ENCODE data around the gene UST.

DNA sequence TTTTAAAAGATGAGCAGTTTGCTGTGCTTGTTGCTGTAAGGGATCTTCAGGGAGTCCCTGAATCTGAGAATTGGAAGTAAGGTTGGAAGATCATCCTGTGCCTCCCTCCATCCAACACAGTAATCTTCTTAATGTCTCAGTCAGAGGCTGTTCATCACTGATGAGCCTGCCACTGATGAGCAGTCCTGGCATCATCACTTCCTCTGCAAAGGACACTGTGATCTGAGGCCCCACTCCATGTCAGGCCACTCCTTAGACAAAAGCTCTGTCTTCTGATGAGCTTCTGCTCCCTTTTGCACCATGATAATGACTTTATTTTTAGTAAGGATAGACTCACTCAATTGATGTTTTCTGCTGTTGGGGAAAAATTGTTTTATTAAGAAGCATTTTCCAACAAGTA, 121.0 kb downstream of the UST start:
- TF ChIP-seq, protein P1, sequence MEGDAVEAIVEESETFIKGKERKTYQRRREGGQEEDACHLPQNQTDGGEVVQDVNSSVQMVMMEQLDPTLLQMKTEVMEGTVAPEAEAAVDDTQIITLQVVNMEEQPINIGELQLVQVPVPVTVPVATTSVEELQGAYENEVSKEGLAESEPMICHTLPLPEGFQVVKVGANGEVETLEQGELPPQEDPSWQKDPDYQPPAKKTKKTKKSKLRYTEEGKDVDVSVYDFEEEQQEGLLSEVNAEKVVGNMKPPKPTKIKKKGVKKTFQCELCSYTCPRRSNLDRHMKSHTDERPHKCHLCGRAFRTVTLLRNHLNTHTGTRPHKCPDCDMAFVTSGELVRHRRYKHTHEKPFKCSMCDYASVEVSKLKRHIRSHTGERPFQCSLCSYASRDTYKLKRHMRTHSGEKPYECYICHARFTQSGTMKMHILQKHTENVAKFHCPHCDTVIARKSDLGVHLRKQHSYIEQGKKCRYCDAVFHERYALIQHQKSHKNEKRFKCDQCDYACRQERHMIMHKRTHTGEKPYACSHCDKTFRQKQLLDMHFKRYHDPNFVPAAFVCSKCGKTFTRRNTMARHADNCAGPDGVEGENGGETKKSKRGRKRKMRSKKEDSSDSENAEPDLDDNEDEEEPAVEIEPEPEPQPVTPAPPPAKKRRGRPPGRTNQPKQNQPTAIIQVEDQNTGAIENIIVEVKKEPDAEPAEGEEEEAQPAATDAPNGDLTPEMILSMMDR (IDR thresholded peaks at IDR 0.05; ENCODE audit: insufficient read depth, low read length, poor library complexity, severe bottlenecking) = no peak
- no peak for TF ChIP-seq EZH2phosphoT487 (conservative IDR thresholded peaks at IDR 0.05; ENCODE audit: low read length)

Measured in SU-DHL-6 (cell line).